Measurements from ENCODE around the gene RFK.

The RFK gene

GRCh38 chr9:76369583-76369982, 24.6 kb downstream of the RFK start:
- DNase-seq, result peak; percentile 81

GRCh38 chr9:76366275-76366674, 28.0 kb downstream of the RFK start:
- DNase-seq, result no peak

DNA sequence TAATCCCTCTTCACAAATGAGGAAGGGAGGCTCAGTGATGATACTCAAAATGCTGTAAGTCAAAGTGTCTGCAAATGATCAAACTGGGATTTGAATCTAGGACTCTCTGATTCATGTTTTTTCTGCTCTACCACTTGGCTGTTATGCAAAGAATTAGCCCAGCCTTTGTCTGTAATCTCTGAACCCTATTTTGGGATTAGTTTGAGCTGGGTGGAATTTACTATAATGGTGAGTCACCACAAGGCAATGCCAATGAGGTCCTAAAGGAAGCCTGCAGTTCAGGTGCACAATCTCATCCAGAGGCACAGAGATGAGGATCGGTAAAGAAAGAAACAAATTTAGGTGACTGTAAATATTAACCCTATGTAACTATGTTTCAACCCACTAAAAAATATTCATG, 29.2 kb downstream of the RFK start:
- peak; percentile 14 for DNase-seq

DNA sequence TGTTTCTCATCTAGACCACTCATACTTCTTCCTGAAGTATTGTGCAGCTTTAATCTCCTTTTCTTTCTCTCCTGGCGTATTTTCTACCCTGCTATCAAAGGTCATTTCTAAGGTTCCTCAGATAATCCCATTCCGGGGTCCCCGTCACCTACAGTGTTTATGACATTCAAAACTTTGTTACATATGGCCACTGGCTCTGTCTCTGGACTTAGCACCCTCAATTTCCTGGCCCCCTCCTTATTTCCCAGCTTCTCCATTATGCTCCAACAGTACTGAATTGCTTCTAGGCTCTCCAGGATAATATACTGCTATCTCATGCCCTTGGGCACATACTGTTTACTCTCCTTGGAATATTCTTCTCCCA, 31.2 kb downstream of the RFK start:
- no peak for DNase-seq

DNA sequence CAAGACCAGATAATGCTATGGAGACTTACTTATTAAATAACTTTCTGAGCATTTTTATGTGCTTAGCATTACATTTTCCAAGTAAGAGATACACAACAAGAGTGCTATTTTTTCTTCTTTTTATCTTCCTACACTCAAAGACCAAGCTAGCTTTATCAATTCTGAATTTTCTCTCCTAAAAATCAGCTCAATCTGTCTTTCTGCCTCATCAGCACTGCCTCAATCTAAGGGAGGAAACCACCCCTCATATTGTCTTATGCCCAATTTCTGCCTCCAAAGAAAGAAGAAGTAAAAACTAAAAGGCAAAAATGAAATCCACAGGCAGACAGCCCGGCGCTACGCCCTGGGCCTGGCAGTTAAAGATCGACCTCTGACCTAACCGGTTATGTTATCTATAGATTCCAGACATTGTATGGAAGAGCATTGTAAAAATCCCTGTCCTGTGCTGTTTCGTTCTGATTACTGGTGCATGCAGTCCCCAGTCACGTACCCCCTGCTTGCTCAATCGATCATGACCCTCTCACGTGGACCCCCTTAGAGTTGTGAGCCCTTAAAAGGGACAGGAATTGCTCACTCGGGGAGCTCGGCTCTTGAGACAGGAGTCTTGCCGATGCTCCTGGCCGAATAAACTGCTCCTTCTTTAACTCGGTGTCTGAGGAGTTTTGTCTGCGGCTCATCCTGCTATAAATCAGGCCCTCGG, 31.7 kb downstream of the RFK start:
- DNase-seq, result peak; percentile 96

DNA sequence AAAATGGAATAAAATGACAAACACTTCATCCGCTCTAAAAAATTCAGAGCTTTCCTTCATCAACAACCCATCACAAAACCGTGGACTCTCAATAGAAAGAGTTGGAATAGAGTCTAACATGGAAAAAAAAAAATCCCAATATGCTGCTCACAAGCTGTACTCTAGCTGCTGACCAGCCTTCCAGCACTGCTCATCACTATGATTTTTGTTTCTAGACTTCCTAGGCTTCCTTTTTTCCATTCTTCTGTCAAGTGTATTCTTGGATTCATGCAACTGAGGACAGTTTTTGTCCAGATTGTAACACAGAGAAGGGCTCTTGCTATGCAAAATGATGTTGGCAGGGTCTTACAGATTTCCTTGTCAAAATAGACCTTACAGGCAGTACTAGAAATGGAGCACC, 34.5 kb downstream of the RFK start:
- DNase-seq, result no peak

GRCh38 chr9:76359365-76359764, 34.9 kb downstream of the RFK start:
- peak; percentile 97 for DNase-seq

- DNase-seq, result peak; percentile 79
These were observed 35.5 kb downstream of the RFK start for GRCh38 chr9:76358628-76359280.

DNA sequence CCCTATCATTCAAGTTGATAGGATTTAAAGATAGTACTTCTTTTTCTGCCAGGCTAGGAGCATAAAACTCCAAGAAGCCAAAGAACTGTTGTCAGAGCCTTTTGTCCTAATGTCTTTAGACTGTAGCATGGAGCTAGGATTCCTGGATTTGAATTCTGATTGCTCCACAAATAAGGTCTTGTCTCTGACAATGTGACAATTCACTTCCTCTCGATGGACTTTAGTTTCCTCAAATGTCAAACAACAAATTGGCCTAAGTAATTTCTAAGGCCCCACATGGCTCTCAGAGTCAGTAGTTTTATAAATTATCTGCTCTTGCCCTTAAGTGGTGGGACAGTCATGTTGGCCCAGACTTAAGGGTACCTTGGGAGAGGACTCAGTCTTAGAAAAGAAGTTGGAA, 36.7 kb downstream of the RFK start:
- DNase-seq, result peak; percentile 34

DNA sequence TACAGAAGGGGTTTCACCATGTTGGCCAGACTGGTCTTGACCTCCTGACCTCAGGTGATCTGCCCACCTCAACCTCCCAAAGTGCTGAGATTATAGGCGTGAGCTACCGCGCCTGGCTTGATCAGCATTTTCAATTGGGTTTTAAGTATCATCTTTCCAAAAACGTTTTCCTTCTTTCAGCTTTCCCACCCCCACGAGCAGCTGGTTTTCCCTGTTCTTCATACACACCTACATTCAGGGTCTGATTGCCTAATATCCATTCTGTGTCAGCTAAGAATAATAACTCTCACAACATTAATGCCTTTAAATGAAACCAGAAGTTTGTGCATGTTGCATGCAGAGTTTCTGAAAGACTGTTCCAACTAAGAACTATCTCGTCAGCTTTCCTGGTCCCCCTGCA, 38.3 kb downstream of the RFK start:
- DNase-seq, result no peak

GRCh38 chr9:76354221-76354620, 40.0 kb downstream of the RFK start:
- no peak for DNase-seq

DNA sequence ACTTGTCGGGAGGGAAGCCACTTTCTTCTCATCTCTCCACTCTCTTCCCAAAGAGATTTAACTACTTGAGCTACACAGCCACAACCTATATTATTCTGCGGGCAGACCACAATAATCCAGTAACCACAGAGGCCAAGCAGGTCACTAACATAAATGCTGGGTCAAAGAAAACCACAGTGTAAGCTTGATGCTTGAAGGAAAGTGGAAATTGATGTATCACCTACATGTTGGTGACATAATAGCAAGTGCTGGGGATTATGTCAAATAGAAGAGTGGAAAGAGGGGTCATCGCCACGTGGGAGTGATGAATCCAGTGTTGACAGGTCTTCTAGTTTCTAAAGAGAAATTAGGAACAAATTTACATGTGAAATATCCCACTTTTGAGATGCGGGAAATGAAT, 40.9 kb downstream of the RFK start:
- peak; percentile 89 for DNase-seq

- DNase-seq, result peak; percentile 60
These were observed 42.1 kb downstream of the RFK start for GRCh38 chr9:76352026-76352620.

DNA sequence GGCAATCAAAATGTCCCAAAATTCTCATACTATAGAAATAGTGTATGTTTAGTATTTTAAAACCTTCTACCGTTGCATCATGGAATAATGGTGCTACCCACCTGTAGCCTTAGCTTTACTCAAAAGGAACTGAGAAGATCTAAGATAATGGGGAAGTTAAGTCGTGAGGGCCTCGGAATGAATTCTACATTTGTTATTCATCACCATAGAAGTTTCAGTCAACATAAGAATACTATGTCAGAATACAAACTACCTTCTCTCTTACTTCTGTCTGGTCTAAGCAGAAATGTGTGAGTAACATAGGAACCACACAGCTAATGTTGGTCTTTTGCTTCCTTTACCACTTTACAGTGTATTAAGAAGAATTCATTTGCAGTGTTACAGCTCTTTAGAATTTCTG, 43.2 kb downstream of the RFK start:
- DNase-seq, result no peak

DNA sequence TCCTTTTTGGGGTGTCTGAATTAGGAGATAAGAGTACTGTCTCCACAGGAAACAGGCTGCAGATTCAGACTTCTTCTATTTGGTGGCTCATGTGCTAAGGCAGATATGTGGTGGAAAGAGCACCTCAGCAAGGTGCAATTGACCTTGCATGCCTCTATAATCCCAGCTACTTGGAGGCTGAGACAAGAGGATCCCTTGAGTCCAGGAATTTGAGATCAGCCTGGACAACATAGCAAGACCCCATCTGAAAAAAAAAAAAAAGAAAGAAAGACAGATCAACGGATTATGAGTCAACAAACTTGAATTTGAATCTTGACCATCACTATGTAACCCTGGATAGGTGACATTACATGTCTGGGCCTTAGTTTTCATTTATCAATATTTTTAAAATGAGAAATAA, 44.4 kb downstream of the RFK start:
- no peak for DNase-seq

DNA sequence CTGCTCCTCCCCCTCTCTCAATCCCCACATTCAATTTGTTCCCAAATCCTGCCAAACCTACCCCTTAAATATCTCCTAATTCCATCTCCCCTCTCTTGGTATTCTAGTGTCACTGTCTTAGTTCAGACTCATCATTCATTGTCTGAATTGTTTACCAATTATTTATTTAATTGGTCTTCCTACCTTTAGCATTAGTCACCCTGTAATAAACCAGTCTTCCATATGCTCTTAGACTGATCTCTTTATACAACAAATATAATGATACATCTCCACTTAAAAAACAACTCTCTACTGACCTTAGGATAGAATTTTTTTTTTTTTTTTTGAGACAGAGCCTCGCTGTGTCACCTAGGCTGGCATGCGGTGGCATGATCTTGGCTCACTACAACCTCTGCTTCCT, 51.4 kb downstream of the RFK start:
- DNase-seq, result no peak

DNA sequence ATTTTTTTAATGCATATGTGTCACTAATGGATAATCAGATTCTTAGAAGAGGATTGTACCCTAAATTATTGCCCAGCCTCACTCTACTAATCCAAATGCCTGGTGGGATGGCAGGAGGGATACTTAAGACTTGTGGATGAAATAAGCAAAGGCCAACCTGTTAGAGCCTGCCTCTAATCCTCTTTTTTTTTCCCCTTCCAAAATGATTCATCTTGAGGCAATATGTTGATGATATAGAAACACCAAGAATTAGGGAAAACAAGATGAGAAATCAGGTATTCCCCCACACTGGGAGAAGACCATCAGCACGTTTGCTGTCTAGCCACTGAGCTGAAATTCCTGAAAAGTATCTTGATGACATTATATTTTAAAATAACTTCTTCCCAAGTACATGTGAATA, 52.0 kb downstream of the RFK start:
- no peak for DNase-seq

- DNase-seq, result no peak
These were observed 52.6 kb downstream of the RFK start for GRCh38 chr9:76341616-76342015.

GRCh38 chr9:76338418-76338817, 55.8 kb downstream of the RFK start:
- DNase-seq, result no peak

DNA sequence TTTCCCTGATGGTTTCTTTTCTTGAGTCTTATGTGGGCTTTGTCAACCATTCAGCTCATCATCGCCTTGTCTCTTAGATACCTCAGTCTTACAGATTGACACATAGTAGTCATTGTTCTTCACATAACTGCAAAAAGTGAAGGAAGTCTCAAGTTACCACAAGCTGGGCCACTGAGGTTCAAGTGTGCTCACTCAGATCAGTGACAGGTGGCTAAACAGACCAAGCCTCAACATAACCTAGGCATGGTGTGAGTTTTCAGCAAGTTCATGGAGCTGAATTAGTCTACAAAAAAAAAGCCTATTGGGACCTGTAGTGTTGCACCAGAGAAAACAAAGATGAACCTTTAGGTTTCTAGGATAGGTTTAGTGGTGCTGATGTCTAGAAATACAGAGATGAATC, 58.2 kb downstream of the RFK start:
- no peak for DNase-seq
